ENCODE data around the gene ESM1.

The ESM1 gene

DNA sequence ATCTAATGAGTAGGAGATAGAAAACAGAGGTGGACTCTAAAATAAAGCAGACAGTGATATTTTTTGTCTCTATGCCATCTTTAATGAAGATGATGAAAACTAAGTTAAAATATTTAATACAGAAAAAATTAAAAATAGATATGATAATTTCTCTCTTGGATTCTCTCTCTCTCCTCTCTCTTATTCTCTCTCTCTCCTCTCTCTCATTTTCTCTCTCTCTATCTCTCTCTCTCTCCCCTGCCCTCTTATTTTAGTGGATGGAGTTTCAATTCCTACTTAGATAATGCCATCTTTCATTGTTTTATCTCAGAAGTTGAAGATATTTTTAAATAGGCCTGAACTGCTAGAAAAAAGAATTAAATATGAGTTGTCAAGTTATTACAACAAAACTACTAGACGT is 38.2 kb downstream of the ESM1 start:
- H3K36me3 Mint-ChIP-seq: no peaks in the 10 kb centered on the region

DNA sequence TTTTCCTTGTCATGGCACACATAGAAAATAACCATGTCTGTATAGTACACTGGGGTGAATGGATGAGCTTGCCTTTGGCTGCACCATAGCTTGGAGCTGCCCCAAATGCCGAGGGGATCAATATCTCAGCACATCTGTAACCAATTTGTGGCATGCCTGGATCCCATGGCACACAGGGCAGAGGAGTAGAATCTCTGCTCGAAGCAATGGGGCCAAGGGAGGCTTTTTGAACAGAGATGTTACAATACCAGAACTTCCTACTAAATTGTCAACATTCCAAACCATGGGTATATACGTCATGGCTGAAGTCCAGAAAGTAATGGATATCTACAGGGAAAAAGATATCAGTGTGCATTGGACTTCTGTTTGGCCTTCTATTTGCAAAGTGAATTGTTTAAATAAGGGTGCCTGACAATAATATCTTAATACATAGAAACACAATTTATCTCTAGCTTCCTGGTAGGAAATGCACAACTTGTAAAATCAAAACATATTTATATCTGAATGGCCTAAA is 39.0 kb downstream of the ESM1 start:
- Mint-ChIP-seq H3K36me3 (no peaks in the 10 kb centered on the region), H3K4me3 (no peak overlapping the region), H3K9me3 (no peaks in the 10 kb centered on the region), H3K27ac (no peak overlapping the region), H3K27me3 (peaks cover 17% of the 10 kb centered on the region), H3K4me1 (no peaks in the 10 kb centered on the region)
- no peak for ATAC-seq

More for the DNA sequence above, 38.2 kb downstream of the ESM1 start:
- Mint-ChIP-seq H3K4me3 (no peak overlapping the region), H3K27ac (no peak overlapping the region), H3K27me3 (peaks cover 17% of the 10 kb centered on the region), H3K9me3 (no peaks in the 10 kb centered on the region), H3K4me1 (no peaks in the 10 kb centered on the region)
- ATAC-seq: no peak

DNA sequence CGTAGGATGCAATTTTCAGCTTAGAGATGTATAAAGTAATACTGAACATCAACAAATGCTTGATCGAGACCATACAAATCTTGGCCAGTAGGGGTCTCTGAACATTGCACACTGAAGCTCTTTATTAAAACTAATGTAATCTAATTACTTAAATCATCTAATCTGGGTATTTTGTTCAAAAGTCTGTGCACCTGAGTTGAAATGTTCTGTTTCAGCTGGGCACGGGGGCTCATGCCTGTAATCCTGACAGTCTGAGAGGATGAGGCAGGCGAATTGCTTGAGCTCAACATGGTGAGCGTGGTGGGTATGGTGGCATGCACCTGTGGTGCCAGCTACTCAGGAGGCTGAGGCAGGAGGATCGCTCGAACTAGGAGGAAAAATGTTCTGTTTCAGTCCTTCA is 41.0 kb downstream of the ESM1 start:
- H3K4me1 Mint-ChIP-seq: no peaks in the 10 kb centered on the region
- no peak for ATAC-seq

DNA sequence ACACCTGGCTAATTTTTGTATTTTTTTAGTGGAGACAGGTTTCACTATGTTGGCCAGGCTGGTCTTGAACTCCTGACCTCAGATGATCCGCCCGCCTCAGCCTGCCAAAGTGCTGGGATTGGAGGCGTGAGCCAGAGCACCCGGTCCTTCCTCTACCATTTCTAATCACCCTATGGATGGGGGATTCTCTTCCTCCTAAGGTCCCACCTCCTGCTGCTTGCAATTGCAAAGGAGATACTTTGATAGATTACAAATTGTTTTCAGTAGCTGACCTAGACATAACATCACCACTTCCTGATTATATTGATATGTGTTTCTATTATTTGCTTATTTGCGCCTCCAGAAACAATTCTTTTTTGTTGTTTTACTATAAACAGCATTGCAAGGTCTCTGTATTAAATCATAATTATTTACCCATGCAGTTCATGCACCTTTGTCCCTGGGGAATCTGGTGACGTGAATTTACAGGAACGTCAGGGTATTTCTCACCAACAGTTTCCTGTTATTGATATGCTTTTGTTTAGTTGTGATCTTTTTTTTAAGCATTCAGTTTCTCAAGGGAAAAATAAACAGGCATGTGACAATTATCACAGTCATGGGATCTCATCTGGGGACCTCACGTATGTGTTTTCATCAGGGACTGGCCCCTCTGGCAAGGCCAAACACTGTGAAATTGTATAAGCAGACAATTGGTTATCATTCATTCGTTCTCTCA is 43.2 kb downstream of the ESM1 start:
- H3K27me3 Mint-ChIP-seq: peaks cover 17% of the 10 kb centered on the region
- H3K27ac Mint-ChIP-seq: no peak overlapping the region
- H3K36me3 Mint-ChIP-seq: no peaks in the 10 kb centered on the region
- no peak for ATAC-seq
- H3K4me1 Mint-ChIP-seq: no peaks in the 10 kb centered on the region
- no peaks in the 10 kb centered on the region for H3K9me3 Mint-ChIP-seq
- no peak overlapping the region for H3K4me3 Mint-ChIP-seq

More for the DNA sequence above, 41.0 kb downstream of the ESM1 start:
- no peaks in the 10 kb centered on the region for H3K9me3 Mint-ChIP-seq
- no peaks in the 10 kb centered on the region for H3K36me3 Mint-ChIP-seq
- H3K27ac Mint-ChIP-seq: no peak overlapping the region
- H3K4me3 Mint-ChIP-seq: no peak overlapping the region
- H3K27me3 Mint-ChIP-seq: peaks cover 17% of the 10 kb centered on the region

DNA sequence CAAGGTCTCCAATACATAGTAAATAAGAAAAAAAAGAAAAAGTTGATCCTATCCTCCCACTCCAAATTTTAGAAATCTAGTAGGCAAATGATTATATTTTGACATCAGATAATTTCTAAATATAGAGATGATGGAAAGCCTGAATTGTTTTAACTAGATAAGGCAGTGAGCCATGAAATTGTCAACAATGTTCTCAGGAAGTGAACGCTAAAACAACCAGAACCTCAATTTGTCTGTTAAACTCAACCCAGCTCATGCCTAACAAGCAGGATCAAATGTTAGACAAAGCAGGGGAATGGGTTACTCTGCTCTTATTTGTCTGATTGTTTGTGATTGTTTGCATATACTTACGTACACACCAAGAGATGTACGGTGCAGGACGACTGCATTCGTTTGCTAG is 49.2 kb downstream of the ESM1 start:
- no peaks in the 10 kb centered on the region for H3K4me1 Mint-ChIP-seq
- H3K4me3 Mint-ChIP-seq: no peak overlapping the region

DNA sequence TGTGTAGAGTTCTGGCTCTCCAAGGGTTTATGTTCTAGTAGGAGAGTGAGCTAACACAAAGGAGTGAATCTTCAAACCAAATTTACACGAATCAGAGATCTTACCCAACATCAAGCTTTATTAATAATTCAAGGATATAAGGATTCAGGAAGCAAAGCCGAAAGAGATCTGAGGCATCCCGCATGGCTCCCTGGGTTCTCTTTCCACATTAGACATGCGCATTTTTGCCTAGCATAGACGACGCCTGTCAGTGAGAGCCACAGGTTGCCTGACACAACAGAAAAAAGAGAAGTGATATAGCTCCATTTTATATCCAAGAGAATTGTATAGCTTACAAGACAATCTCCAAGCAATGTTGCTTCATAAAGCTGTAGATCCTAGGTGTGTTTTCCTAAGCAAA is 52.6 kb downstream of the ESM1 start:
- peaks cover 11% of the 10 kb centered on the region for H3K27me3 Mint-ChIP-seq
- H3K4me1 Mint-ChIP-seq: no peaks in the 10 kb centered on the region
- H3K27ac Mint-ChIP-seq: no peak overlapping the region
- no peaks in the 10 kb centered on the region for H3K9me3 Mint-ChIP-seq
- H3K36me3 Mint-ChIP-seq: no peaks in the 10 kb centered on the region
- no peak overlapping the region for H3K4me3 Mint-ChIP-seq
- ATAC-seq: no peak

More for the DNA sequence above, 49.2 kb downstream of the ESM1 start:
- ATAC-seq: no peak
- no peaks in the 10 kb centered on the region for H3K36me3 Mint-ChIP-seq
- H3K27me3 Mint-ChIP-seq: peaks cover 11% of the 10 kb centered on the region
- no peak overlapping the region for H3K27ac Mint-ChIP-seq
- no peaks in the 10 kb centered on the region for H3K9me3 Mint-ChIP-seq

DNA sequence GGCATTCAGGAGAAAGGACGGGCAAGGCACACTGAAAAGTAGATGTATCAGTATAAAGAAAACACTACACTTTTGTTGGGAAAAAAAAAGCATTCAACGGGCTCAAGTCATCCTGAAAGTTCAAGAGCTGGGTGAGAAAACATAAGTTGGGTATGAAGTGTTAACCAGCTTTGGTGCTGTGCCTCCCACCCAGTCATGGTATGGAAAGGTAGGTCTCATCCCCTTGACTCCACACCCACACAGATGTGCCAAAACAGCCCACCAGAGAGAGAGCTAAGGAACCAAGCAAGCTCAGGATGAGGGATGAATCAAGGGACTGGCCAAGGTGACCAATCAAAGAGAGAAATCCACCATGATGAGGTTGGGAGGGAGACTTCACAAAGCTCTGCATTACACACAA is 54.7 kb downstream of the ESM1 start:
- H3K36me3 Mint-ChIP-seq: no peaks in the 10 kb centered on the region
- peaks cover 7% of the 10 kb centered on the region for H3K9me3 Mint-ChIP-seq
- H3K27me3 Mint-ChIP-seq: peaks cover 9% of the 10 kb centered on the region
- no peak overlapping the region for H3K4me3 Mint-ChIP-seq
- H3K27ac Mint-ChIP-seq: no peak overlapping the region
- ATAC-seq: no peak
- no peaks in the 10 kb centered on the region for H3K4me1 Mint-ChIP-seq
